Measurements from ENCODE around the gene ATP1A1.

ATP1A1 gene

DNA sequence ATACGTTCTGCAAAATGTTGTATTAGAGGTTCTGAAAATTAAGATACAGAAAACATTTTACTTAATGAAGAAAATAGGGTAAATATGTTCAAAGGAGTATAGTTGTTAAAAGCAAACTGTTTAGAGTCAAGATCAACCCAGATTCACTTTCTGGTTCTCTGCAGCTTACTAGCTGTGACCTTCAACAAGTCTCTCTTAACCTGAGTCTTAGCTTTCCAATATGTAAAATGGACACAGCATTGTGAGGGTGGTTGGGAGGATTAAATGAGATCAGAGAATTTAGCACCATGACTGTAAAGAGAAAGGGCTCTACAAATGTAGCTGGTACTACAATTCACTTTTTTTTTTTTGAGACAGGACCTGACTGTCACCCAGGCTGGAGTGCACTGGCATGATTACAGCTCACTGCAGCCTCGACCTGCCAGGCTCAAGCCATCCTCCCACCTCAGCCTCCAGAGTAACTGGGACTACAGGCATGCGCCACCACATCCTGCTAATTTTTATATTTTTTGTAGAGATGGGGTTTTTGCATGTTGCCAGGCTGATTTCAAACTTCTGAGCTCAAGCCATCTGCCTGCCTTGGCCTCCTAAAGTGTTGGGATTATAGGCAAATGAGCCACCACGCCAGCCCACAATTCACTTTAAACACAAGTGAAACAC lies 43.9 kb downstream of the ATP1A1 start:
- TF ChIP-seq, protein P1, sequence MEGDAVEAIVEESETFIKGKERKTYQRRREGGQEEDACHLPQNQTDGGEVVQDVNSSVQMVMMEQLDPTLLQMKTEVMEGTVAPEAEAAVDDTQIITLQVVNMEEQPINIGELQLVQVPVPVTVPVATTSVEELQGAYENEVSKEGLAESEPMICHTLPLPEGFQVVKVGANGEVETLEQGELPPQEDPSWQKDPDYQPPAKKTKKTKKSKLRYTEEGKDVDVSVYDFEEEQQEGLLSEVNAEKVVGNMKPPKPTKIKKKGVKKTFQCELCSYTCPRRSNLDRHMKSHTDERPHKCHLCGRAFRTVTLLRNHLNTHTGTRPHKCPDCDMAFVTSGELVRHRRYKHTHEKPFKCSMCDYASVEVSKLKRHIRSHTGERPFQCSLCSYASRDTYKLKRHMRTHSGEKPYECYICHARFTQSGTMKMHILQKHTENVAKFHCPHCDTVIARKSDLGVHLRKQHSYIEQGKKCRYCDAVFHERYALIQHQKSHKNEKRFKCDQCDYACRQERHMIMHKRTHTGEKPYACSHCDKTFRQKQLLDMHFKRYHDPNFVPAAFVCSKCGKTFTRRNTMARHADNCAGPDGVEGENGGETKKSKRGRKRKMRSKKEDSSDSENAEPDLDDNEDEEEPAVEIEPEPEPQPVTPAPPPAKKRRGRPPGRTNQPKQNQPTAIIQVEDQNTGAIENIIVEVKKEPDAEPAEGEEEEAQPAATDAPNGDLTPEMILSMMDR (IDR thresholded peaks at IDR 0.05; ENCODE audit: insufficient read depth, missing control alignments): no peak
- FAIRE-seq: no peak
- no peak for DNase-seq (ENCODE audit: insufficient read length, low spot score)

DNA sequence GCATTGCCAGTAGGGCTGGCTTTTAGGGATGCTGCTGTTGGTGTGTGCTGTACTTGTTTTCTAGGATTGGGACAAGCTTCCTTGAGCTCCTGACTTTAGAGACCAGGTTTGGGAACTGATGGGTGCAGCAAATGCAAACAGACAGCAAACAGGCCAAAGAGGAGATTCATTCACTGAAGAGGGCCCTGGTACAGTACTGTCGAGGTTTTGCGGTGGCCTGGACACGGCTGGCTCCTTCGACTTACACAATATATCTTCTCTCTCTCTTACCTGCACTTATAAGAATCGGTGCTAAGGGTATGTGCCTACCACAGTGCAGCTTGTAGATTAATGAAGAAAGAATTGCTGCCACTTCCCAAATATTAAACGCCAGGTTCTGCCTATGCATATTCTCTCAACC lies 44.6 kb downstream of the ATP1A1 start:
- TF ChIP-seq, protein P1 (IDR thresholded peaks at IDR 0.05; ENCODE audit: insufficient read depth, missing control alignments): no peak
- FAIRE-seq (no peak), DNase-seq (ENCODE audit: insufficient read length, low spot score) (no peak)

DNA sequence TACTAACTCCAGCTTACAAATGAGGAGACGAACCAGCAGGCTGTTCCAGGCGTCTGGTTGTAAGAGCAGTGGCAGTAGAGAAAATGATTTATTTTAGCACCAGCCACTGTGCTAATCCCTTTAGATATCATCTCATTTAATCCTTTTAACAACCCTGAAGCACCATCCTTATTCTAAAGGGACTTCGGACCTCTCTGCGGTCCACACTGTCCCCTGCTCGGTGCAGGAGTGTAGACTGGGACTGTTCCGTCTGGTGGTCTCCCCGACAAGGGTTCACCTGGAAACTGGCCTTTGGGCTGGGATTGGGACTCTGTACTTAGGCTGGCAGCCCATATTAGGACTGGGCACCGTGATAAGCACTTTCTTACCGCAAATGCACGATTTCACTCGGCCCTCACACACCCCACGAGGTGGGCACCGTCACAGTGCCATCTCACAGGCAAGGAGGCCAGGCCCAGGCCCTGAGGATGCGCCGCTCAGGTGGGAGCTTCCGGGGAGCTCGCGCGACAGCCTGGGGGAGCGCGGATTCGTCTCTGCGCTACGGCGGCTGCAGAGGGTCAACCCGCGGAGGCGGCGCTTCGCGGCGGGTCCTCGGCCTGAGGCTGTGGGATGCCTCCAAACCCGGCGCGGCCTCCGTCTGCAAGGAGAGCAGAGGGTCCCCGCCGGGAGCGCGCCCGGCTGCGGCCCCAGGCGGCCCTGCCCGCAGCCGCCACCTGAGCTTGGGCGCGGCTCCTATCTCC lies 45.2 kb downstream of the ATP1A1 start:
- no peak for FAIRE-seq
- TF ChIP-seq, protein P1 (IDR thresholded peaks at IDR 0.05; ENCODE audit: insufficient read depth, missing control alignments): no peak
- peak; percentile 28 for DNase-seq (ENCODE audit: insufficient read length, low spot score)

DNA sequence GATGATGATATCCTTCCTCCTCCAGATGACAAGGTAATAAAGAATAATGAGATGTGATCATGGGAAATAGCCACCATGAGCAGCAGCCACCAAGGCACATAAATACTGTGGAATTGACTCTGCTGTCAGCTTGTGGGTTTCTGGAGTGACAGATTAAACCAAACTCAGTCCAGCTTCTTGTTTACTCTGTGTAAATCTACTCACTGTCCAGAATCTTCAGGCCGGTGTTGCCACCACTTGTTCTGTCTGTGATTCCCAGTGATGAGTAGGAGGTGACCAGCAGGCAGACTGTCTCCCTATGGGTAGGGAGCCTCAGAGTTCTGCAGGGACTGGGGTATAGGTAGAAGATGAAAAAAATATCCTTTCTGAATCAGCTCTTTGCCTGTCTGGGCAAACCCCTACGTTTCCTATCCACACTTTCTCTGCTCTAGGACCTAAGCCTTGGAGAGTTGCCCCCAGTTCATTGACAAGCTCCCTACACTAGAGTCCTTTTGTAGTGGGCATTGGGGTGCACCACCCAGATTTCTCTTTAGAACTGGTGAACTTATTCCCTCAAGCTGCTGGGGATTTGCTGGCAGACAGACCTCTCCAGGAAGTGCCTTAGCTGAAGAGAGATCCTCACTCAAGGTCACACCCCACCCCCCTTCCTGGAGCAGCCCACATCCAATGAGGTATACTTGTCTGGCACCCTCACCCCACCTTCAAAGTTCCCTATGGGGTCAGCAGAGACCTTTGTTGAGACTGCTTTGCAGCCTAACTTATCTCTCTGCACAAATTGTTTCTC lies 47.6 kb downstream of the ATP1A1 start:
- TF ChIP-seq, protein P1 (IDR thresholded peaks at IDR 0.05; ENCODE audit: insufficient read depth, missing control alignments): no peak
- DNase-seq (ENCODE audit: insufficient read length, low spot score) (no peak), FAIRE-seq (no peak)

DNA sequence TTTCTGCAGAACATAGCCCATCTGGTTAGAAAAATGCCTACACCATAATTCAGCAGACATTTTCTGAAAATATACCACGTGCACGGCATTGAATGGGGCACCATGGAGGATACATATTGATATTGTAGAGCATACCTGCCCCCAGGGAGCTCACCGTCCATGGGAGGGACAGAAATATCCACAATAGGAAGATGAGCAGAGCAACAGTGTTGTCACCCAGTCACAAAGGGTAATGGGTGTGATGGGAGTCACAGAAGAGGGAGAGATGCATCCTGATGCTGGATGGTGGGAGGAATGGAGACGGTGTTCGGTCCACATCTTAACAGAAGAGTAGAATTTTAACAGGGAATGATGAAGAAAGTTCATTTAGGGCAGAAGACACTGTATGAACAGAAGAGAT lies 51.4 kb downstream of the ATP1A1 start:
- no peak for FAIRE-seq
- TF ChIP-seq, protein P1 (IDR thresholded peaks at IDR 0.05; ENCODE audit: insufficient read depth, missing control alignments): no peak
- DNase-seq (ENCODE audit: insufficient read length, low spot score): no peak

DNA sequence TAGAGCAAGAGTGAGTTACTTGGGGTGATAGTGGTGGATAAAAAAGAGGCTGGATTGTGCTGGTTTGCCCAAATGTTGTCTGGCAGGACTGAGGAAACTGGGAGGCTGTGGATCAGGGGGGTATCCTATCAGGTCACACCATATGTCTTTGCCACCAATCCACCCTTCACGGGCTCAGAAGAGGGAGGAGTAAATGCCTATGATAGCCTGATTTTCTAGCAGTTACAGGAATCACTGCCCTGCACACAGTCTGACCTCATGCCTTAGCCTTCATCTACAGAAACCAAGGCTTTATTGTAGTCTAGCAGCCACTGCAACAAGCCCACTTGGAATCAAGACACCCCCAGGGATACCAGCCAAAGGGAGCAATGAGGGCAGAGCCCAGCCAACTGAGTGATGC lies 51.8 kb downstream of the ATP1A1 start:
- TF ChIP-seq, protein P1 (IDR thresholded peaks at IDR 0.05; ENCODE audit: insufficient read depth, missing control alignments): no peak
- FAIRE-seq (no peak), DNase-seq (ENCODE audit: insufficient read length, low spot score) (no peak)
